ENCODE data around the gene PELI1.

DNA sequence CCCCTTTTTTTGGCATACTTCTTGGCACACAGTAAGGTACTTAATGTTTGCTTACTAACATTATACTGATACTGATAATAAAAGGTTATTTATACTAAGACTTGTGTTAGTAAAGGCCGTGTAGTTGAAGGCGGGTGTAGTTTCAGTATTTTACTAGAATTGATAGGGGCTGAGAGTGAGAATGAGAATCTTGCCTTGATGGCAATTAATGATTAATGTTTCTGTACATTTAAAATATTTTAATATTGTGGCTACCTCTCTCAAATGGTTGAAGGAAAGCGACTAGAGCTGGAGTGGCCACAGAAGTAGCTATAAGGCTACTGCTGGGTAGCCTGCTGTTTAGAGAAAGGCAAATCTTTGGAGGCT lies 29.3 kb downstream of the PELI1 start:
- no peak for TF ChIP-seq TAF1 (IDR thresholded peaks at IDR 0.05; ENCODE audit: borderline replicate concordance, insufficient read depth, low read length)
- TF ChIP-seq, protein P1, sequence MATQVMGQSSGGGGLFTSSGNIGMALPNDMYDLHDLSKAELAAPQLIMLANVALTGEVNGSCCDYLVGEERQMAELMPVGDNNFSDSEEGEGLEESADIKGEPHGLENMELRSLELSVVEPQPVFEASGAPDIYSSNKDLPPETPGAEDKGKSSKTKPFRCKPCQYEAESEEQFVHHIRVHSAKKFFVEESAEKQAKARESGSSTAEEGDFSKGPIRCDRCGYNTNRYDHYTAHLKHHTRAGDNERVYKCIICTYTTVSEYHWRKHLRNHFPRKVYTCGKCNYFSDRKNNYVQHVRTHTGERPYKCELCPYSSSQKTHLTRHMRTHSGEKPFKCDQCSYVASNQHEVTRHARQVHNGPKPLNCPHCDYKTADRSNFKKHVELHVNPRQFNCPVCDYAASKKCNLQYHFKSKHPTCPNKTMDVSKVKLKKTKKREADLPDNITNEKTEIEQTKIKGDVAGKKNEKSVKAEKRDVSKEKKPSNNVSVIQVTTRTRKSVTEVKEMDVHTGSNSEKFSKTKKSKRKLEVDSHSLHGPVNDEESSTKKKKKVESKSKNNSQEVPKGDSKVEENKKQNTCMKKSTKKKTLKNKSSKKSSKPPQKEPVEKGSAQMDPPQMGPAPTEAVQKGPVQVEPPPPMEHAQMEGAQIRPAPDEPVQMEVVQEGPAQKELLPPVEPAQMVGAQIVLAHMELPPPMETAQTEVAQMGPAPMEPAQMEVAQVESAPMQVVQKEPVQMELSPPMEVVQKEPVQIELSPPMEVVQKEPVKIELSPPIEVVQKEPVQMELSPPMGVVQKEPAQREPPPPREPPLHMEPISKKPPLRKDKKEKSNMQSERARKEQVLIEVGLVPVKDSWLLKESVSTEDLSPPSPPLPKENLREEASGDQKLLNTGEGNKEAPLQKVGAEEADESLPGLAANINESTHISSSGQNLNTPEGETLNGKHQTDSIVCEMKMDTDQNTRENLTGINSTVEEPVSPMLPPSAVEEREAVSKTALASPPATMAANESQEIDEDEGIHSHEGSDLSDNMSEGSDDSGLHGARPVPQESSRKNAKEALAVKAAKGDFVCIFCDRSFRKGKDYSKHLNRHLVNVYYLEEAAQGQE (IDR thresholded peaks at IDR 0.05; ENCODE audit: insufficient read depth in 1 of 2, low read depth in 2 of 2, low read length in 2 of 2), result no peak
- TF ChIP-seq POLR2AphosphoS5 (IDR thresholded peaks at IDR 0.05; ENCODE audit: low read depth, low read length), result no peak
- no peak for TF ChIP-seq SIN3A (IDR thresholded peaks at IDR 0.05; ENCODE audit: borderline replicate concordance, insufficient read depth, low read length)
- TF ChIP-seq FOXP2 (optimal IDR thresholded peaks at IDR 0.05; ENCODE audit: borderline replicate concordance, extremely low read depth, extremely low read length, insufficient read depth), result no peak

Data from PFSK-1 (cell line).